WI38 (cell line): ENCODE measurements around the gene PPP1R1B.

Experiments used
- H3K4me3 ChIP-seq: 2 replicates; pipeline ENCODE4 v1.5.1; 2011; ENCODE audit warnings: low read depth, mild to moderate bottlenecking, control low read depth, low read length
- TF ChIP-seq, protein P1 (sequence below): IDR thresholded peaks from 2 replicates; pipeline ENCODE4 v1.5.1; 2012; ENCODE audit warnings: low read depth, mild to moderate bottlenecking, control low read depth, low read length

PPP1R1B gene

DNA sequence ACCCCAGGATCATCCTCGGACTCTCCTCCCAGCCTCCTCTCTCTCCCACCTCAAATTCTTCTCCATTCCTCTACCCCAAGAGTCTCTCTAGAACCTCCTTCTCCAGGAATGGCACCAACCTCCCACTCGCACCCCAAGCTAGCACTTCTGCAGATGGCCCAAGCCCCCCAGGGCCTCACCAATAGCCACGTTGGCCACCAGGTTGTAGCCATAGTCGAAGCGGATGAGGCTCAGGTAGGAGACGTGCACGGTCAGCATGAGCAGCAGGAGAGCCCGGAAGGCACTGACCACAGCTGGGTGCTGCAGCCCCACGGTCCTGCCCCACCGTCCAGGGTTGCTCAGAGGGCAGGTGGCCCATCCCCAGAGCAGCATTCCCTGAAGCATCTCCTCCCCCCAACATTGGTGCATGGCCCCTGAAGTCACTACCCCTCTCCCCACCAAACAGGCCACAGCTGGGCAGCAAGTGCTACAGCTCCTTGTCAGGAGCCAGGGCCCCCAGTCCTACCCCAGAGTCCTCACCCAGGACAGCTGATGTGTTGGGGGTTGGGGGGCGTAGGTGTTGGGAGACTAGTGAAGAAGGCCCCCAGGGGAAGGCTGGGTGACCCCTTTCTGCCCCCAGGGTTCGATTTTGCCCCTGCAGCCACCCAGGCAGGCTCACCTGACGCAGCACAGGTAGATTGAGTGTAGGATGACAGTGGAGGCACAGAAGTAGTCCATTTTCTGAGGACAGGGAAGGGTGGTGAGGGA, 46.8 kb downstream of the PPP1R1B start:
- TF ChIP-seq, protein P1, sequence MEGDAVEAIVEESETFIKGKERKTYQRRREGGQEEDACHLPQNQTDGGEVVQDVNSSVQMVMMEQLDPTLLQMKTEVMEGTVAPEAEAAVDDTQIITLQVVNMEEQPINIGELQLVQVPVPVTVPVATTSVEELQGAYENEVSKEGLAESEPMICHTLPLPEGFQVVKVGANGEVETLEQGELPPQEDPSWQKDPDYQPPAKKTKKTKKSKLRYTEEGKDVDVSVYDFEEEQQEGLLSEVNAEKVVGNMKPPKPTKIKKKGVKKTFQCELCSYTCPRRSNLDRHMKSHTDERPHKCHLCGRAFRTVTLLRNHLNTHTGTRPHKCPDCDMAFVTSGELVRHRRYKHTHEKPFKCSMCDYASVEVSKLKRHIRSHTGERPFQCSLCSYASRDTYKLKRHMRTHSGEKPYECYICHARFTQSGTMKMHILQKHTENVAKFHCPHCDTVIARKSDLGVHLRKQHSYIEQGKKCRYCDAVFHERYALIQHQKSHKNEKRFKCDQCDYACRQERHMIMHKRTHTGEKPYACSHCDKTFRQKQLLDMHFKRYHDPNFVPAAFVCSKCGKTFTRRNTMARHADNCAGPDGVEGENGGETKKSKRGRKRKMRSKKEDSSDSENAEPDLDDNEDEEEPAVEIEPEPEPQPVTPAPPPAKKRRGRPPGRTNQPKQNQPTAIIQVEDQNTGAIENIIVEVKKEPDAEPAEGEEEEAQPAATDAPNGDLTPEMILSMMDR, result no peak
- no peak overlapping the region for H3K4me3 ChIP-seq

DNA sequence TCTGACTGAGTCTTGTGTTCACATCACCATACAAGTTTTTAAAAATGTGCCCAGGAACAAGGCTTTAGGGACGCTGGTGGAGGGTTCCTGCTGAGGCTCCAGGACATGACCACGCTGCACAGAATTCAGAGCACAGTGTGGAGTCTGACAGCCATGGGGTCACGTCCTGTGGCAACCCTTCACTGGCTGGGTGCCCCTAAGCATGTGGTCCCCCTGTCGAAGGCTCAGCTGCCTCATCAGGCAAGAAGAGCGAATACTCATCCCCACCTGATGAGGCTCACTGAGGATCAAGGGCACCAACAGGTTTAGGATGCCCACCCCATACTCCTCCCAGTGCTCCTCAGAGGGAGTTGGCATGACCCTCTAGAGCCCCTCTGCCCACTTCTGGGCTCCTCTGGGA, 47.4 kb downstream of the PPP1R1B start:
- H3K4me3 ChIP-seq, result no peak overlapping the region
- TF ChIP-seq, protein P1, result no peak

DNA sequence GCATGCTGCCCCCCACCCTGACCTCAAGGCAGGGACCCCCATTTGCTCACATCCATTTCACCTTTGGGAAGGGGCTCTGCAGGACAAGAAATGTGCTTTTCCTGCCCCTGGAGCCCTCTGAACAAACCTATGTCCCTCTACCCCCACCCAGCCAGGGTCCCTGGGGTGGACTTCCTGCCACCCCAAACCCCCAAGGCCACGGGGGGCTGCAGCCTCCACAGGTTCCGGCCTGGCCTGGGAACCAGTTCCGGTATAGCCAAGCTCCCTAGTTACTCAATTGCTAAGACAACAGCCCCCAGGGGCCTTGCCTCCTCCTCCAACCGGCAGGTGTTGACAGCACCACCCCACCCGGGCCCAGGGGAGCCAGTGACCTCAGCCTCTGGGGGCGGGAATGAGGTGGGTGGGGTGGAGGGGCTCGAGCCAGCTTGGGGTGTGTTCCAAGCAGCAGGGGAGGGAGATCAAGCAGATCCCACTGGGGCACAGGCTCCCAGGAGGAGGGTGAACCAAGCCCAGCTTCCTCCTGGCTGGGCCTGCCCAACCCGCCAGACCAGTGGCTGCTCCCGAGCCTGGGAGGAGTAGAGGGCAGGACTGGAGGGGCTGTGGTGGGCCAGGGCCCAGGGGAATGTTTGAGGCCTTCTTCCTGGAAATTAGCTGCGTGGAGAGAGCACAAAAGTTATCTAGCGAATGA, 48.1 kb downstream of the PPP1R1B start:
- no peak overlapping the region for H3K4me3 ChIP-seq
- TF ChIP-seq, protein P1, result no peak

DNA sequence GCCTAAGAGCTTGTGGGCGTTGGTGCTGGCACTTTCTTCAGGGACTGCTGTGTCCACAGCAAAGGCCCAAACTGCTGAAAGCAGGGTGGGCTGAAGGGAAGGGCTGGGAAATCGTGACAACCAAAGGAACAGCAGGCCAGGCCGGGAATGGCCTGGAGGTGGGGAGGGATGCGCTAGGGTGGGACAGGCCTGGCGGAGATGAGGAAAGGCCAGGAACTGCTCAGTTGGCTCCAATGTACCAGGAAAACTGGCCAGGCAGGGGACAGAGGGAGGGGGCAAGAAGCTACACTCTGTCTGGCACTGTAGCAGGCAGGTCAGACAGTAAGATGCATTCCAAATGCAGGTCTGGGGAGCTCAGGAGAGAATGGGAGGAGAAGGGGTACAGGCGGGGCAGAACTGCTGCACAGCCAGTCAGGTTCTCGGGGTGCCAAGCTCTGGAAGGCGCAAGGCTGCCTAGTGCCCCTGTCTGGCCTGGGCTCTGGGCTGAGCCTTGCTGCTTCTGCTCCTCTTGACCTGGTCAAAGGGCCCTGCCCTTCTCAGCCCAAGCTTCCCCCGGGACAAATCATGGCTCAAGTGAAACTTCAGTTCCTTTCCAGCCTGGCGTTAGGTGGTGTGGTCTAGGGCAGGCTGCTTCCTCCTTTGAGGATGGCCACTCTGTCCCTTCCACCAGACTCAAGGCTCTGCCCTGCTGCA, 48.8 kb downstream of the PPP1R1B start:
- TF ChIP-seq, protein P1, result no peak
- H3K4me3 ChIP-seq, result no peak overlapping the region

DNA sequence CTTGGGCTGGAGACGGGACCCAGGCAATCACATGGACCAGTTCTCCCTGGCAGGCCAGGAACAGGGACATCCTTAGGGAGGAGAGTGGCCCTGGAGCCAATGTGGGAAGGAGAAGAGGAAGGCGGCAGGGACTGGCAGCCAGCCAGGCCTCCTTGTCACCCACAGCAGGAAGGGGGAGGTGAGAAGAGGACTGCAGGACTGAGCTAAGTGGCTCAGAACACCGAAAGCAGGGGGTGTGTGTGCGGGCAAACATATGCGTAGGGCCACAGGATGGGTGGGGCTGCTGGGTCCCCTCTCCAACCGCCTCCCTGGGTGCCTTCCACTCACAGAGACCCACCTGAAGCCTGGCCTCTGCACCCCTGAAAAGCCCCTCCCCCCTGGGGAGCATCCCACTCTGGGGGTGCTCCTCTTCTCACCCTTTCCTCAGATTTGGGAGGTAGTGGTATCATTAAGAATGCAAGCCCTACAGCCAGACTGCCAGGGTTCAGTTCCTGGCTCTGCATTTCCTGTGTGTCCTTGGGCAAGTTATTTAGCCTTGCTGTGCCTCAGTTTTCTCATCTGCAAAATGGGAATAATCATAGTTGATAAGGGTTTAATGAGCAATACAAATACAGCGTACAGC, 49.6 kb downstream of the PPP1R1B start:
- H3K4me3 ChIP-seq, result no peak overlapping the region
- TF ChIP-seq, protein P1, result no peak

DNA sequence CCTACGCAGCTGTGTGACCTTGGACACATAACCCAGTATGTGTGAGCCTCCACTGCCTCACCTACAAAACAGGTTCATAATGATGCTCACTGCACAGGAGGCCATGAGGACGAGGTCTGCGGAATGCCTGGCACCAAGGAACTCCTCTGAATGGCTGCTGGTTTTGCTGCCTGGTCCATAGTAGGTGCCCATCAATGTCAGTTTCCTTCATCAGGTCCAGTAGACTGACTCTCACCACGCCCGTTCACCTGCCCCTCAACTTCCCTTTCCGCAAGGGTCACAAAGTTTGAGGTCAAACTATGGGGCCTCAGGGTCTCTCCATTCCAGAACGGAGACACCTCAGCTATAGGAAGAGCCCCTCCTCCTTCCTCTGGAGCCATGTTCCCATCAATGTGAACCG, 50.3 kb downstream of the PPP1R1B start:
- TF ChIP-seq, protein P1, result no peak
- H3K4me3 ChIP-seq, result no peak overlapping the region
